Measurements from ENCODE around the gene LIX1L. TPM values are rescaled to one million over a fixed set of nuclear protein-coding genes. Genes with fewer than 3 reads are reported as not detected.
A peak's percentile ranks its signal among the peaks of the same experiment; 100 is the strongest.

Gene LIX1L
- total and polyA plus RNA-seq, 2 of the 13 experiments (the other 11 are each of a cell fraction or from before 2014, with no cell fraction given): 8.1 to 24.9 TPM

DNA sequence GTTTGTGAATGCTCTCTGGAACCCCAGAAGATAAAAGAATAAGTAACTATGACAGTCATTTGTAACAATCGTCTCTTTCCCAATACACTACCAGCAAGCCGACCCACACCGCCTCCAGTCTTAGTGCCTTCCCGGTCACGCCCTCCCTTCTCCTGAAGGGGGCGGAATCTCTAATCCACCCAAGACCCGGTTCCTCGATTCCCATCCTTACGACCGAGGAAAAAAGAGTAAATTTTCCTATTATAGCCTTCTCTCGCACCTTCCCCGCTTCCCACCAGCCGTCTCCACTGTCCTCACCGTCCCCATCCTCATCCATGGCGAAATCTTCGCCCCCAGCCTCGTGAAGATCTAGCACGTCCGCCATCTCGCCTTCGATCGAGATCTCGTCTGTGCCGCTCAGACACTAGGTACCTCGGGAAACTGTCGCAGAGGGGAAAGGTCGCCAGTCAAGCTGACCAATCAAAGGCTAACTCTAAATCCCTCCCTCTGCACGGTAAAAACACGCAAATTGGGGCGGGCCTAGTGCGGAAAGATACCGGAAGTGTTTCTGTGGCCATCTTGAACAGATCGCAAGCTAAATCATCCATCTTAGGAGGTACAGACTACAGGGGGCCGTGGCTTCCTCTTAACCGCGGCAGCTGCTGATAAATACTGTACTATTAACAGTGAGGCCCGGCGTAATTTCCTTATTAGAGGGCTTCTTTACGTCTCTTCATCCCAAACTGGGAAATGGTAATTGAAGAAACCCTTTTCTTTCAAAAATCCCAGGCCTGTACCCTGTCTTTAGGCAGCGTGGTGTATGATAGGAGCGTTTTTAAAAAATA, 30.5 kb downstream of the LIX1L start, which contains the start of gene RBM8A (continued):
- TF ChIP-seq, protein P1, sequence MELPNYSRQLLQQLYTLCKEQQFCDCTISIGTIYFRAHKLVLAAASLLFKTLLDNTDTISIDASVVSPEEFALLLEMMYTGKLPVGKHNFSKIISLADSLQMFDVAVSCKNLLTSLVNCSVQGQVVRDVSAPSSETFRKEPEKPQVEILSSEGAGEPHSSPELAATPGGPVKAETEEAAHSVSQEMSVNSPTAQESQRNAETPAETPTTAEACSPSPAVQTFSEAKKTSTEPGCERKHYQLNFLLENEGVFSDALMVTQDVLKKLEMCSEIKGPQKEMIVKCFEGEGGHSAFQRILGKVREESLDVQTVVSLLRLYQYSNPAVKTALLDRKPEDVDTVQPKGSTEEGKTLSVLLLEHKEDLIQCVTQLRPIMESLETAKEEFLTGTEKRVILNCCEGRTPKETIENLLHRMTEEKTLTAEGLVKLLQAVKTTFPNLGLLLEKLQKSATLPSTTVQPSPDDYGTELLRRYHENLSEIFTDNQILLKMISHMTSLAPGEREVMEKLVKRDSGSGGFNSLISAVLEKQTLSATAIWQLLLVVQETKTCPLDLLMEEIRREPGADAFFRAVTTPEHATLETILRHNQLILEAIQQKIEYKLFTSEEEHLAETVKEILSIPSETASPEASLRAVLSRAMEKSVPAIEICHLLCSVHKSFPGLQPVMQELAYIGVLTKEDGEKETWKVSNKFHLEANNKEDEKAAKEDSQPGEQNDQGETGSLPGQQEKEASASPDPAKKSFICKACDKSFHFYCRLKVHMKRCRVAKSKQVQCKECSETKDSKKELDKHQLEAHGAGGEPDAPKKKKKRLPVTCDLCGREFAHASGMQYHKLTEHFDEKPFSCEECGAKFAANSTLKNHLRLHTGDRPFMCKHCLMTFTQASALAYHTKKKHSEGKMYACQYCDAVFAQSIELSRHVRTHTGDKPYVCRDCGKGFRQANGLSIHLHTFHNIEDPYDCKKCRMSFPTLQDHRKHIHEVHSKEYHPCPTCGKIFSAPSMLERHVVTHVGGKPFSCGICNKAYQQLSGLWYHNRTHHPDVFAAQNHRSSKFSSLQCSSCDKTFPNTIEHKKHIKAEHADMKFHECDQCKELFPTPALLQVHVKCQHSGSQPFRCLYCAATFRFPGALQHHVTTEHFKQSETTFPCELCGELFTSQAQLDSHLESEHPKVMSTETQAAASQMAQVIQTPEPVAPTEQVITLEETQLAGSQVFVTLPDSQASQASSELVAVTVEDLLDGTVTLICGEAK (IDR thresholded peaks at IDR 0.05): no peak
- TF ChIP-seq, protein P1 (CRISPR knock-in tag; IDR thresholded peaks at IDR 0.05): no peak; the same call in 1 of the 2 replicates
- TF ChIP-seq, protein P2, sequence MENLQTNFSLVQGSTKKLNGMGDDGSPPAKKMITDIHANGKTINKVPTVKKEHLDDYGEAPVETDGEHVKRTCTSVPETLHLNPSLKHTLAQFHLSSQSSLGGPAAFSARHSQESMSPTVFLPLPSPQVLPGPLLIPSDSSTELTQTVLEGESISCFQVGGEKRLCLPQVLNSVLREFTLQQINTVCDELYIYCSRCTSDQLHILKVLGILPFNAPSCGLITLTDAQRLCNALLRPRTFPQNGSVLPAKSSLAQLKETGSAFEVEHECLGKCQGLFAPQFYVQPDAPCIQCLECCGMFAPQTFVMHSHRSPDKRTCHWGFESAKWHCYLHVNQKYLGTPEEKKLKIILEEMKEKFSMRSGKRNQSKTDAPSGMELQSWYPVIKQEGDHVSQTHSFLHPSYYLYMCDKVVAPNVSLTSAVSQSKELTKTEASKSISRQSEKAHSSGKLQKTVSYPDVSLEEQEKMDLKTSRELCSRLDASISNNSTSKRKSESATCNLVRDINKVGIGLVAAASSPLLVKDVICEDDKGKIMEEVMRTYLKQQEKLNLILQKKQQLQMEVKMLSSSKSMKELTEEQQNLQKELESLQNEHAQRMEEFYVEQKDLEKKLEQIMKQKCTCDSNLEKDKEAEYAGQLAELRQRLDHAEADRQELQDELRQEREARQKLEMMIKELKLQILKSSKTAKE (CRISPR knock-in tag; IDR thresholded peaks at IDR 0.05; ENCODE audit: borderline replicate concordance): 0 out of 2 replicates have a peak, but pooled peaks have one; percentile 24
- TF ChIP-seq, protein P3, sequence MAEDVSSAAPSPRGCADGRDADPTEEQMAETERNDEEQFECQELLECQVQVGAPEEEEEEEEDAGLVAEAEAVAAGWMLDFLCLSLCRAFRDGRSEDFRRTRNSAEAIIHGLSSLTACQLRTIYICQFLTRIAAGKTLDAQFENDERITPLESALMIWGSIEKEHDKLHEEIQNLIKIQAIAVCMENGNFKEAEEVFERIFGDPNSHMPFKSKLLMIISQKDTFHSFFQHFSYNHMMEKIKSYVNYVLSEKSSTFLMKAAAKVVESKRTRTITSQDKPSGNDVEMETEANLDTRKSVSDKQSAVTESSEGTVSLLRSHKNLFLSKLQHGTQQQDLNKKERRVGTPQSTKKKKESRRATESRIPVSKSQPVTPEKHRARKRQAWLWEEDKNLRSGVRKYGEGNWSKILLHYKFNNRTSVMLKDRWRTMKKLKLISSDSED (CRISPR knock-in tag; IDR thresholded peaks at IDR 0.05): no peak
- TF ChIP-seq MATR3 (CRISPR knock-in tag; IDR thresholded peaks at IDR 0.05): no peak
- no peak for TF ChIP-seq XBP1 (CRISPR knock-in tag; IDR thresholded peaks at IDR 0.05)
- TF ChIP-seq, protein P4, sequence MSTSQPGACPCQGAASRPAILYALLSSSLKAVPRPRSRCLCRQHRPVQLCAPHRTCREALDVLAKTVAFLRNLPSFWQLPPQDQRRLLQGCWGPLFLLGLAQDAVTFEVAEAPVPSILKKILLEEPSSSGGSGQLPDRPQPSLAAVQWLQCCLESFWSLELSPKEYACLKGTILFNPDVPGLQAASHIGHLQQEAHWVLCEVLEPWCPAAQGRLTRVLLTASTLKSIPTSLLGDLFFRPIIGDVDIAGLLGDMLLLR (CRISPR knock-in tag; IDR thresholded peaks at IDR 0.05): peak; percentile 85
- no peak for TF ChIP-seq GLI4 (CRISPR knock-in tag; IDR thresholded peaks at IDR 0.05; ENCODE audit: borderline replicate concordance)
- 0 out of 2 replicates have a peak, but pooled peaks have one; percentile 11 for TF ChIP-seq ZNF816 (CRISPR knock-in tag; IDR thresholded peaks at IDR 0.05; ENCODE audit: borderline replicate concordance)
- TF ChIP-seq, protein P5, sequence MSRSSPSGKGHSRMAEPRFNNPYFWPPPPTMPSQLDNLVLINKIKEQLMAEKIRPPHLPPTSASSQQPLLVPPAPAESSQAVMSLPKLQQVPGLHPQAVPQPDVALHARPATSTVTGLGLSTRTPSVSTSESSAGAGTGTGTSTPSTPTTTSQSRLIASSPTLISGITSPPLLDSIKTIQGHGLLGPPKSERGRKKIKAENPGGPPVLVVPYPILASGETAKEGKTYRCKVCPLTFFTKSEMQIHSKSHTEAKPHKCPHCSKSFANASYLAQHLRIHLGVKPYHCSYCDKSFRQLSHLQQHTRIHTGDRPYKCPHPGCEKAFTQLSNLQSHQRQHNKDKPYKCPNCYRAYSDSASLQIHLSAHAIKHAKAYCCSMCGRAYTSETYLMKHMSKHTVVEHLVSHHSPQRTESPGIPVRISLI (CRISPR knock-in tag; IDR thresholded peaks at IDR 0.05; ENCODE audit: borderline replicate concordance): no peak
- TF ChIP-seq ZNF562 (CRISPR knock-in tag; IDR thresholded peaks at IDR 0.05; ENCODE audit: borderline replicate concordance): no peak
- TF ChIP-seq TOE1 (CRISPR knock-in tag; IDR thresholded peaks at IDR 0.05): no peak; the same call in 1 of the 2 replicates
- peak; percentile 19; the same call in 1 of the 2 replicates for TF ChIP-seq HNF4A (CRISPR knock-in tag; IDR thresholded peaks at IDR 0.05)
- no peak for TF ChIP-seq HHEX (CRISPR knock-in tag; IDR thresholded peaks at IDR 0.05)

All from HepG2 (cell line).